GM21576 (cell line): ENCODE results near the gene MLLT10.

ENCODE experiments used
- ATAC-seq: cut with Tn5 transposase; IDR thresholded peaks from one replicate; pipeline ENCODE4 v1.9.1; 2021; ENCODE audit warnings: mild to moderate bottlenecking, moderate library complexity; ENCODE audit not compliant: unreplicated experiment

Gene MLLT10

GRCh38 chr10:21501091-21501490 lies 32.9 kb upstream of the MLLT10 start:
- no peak for ATAC-seq

- no peak for ATAC-seq
Observed at GRCh38 chr10:21501731-21502347, 32.2 kb upstream of the MLLT10 start.

- ATAC-seq, result no peak
Observed at GRCh38 chr10:21502348-21502740, 31.7 kb upstream of the MLLT10 start.

- no peak for ATAC-seq
Observed at GRCh38 chr10:21503542-21503941, 30.5 kb upstream of the MLLT10 start.

- ATAC-seq, result no peak
Observed at GRCh38 chr10:21505711-21506278, 28.2 kb upstream of the MLLT10 start.

GRCh38 chr10:21506351-21506750 lies 27.7 kb upstream of the MLLT10 start:
- no peak for ATAC-seq

GRCh38 chr10:21507150-21507549 lies 26.9 kb upstream of the MLLT10 start:
- ATAC-seq, result no peak

GRCh38 chr10:21508706-21509331 lies 25.2 kb upstream of the MLLT10 start:
- no peak for ATAC-seq

- ATAC-seq, result no peak
Observed at GRCh38 chr10:21509341-21510240, 24.4 kb upstream of the MLLT10 start.

GRCh38 chr10:21510241-21511094 lies 23.6 kb upstream of the MLLT10 start:
- ATAC-seq, result no peak

GRCh38 chr10:21511095-21511570 lies 22.9 kb upstream of the MLLT10 start:
- no peak for ATAC-seq

GRCh38 chr10:21511946-21512572 lies 22.0 kb upstream of the MLLT10 start:
- no peak for ATAC-seq

- no peak for ATAC-seq
Observed at GRCh38 chr10:21512573-21513404, 21.2 kb upstream of the MLLT10 start.

GRCh38 chr10:21513405-21513788 lies 20.6 kb upstream of the MLLT10 start:
- ATAC-seq, result no peak

- no peak for ATAC-seq
Observed at GRCh38 chr10:21514129-21514817, 19.8 kb upstream of the MLLT10 start.

GRCh38 chr10:21514818-21515351 lies 19.1 kb upstream of the MLLT10 start:
- ATAC-seq, result no peak

GRCh38 chr10:21515361-21516241 lies 18.4 kb upstream of the MLLT10 start:
- ATAC-seq, result no peak
